ENCODE data around the gene LHX1. TPM values are rescaled to one million over a fixed set of nuclear protein-coding genes. Genes with fewer than 3 reads are reported as not detected.

The LHX1 gene
- total and polyA plus RNA-seq, 2 of the 8 experiments (the other 6 are each of a cell fraction or from before 2014, with no cell fraction given) = 0.26 to 0.93 TPM

DNA sequence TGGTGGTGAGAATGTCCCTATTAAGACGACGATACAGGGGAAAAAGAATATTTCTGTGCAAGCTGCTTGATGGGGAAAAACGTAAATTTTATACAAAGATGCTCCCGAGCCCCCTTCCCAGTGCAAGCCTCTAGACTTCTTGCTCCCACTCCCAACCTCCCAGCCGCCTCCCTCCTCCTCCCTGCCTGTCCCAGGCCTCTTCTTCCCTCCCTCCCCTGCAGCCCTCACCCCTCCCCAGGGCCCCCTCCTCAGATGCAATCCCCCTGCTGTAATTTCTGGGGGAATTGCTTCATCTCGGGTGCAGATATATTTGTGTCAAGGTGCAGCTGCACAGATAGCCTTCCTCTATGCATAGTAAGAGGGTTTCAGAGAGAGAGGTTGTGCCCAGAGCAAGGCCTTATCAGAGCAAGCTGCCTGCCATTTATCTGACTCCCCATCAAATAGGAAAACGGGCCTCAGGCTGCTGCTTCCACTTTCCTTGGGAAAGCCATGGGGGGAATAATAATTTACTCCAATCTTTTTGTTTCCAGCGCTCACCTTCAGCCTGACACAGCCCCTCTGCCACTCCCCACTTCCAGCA lies 47.4 kb upstream of the LHX1 start (continued):
- TF ChIP-seq, protein P1, sequence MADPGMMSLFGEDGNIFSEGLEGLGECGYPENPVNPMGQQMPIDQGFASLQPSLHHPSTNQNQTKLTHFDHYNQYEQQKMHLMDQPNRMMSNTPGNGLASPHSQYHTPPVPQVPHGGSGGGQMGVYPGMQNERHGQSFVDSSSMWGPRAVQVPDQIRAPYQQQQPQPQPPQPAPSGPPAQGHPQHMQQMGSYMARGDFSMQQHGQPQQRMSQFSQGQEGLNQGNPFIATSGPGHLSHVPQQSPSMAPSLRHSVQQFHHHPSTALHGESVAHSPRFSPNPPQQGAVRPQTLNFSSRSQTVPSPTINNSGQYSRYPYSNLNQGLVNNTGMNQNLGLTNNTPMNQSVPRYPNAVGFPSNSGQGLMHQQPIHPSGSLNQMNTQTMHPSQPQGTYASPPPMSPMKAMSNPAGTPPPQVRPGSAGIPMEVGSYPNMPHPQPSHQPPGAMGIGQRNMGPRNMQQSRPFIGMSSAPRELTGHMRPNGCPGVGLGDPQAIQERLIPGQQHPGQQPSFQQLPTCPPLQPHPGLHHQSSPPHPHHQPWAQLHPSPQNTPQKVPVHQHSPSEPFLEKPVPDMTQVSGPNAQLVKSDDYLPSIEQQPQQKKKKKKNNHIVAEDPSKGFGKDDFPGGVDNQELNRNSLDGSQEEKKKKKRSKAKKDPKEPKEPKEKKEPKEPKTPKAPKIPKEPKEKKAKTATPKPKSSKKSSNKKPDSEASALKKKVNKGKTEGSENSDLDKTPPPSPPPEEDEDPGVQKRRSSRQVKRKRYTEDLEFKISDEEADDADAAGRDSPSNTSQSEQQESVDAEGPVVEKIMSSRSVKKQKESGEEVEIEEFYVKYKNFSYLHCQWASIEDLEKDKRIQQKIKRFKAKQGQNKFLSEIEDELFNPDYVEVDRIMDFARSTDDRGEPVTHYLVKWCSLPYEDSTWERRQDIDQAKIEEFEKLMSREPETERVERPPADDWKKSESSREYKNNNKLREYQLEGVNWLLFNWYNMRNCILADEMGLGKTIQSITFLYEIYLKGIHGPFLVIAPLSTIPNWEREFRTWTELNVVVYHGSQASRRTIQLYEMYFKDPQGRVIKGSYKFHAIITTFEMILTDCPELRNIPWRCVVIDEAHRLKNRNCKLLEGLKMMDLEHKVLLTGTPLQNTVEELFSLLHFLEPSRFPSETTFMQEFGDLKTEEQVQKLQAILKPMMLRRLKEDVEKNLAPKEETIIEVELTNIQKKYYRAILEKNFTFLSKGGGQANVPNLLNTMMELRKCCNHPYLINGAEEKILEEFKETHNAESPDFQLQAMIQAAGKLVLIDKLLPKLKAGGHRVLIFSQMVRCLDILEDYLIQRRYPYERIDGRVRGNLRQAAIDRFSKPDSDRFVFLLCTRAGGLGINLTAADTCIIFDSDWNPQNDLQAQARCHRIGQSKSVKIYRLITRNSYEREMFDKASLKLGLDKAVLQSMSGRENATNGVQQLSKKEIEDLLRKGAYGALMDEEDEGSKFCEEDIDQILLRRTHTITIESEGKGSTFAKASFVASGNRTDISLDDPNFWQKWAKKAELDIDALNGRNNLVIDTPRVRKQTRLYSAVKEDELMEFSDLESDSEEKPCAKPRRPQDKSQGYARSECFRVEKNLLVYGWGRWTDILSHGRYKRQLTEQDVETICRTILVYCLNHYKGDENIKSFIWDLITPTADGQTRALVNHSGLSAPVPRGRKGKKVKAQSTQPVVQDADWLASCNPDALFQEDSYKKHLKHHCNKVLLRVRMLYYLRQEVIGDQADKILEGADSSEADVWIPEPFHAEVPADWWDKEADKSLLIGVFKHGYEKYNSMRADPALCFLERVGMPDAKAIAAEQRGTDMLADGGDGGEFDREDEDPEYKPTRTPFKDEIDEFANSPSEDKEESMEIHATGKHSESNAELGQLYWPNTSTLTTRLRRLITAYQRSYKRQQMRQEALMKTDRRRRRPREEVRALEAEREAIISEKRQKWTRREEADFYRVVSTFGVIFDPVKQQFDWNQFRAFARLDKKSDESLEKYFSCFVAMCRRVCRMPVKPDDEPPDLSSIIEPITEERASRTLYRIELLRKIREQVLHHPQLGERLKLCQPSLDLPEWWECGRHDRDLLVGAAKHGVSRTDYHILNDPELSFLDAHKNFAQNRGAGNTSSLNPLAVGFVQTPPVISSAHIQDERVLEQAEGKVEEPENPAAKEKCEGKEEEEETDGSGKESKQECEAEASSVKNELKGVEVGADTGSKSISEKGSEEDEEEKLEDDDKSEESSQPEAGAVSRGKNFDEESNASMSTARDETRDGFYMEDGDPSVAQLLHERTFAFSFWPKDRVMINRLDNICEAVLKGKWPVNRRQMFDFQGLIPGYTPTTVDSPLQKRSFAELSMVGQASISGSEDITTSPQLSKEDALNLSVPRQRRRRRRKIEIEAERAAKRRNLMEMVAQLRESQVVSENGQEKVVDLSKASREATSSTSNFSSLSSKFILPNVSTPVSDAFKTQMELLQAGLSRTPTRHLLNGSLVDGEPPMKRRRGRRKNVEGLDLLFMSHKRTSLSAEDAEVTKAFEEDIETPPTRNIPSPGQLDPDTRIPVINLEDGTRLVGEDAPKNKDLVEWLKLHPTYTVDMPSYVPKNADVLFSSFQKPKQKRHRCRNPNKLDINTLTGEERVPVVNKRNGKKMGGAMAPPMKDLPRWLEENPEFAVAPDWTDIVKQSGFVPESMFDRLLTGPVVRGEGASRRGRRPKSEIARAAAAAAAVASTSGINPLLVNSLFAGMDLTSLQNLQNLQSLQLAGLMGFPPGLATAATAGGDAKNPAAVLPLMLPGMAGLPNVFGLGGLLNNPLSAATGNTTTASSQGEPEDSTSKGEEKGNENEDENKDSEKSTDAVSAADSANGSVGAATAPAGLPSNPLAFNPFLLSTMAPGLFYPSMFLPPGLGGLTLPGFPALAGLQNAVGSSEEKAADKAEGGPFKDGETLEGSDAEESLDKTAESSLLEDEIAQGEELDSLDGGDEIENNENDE (IDR thresholded peaks at IDR 0.05; ENCODE audit: insufficient replicate concordance, low read length) = no peak
- TF ChIP-seq SIRT6 (IDR thresholded peaks at IDR 0.05; ENCODE audit: low read length) = no peak
- no peak for TF ChIP-seq TBP (IDR thresholded peaks at IDR 0.05; ENCODE audit: low read depth, low read length)
- no peak for TF ChIP-seq GTF2F1 (IDR thresholded peaks at IDR 0.05; ENCODE audit: borderline replicate concordance, low read depth, low read length)
- TF ChIP-seq, protein P2, sequence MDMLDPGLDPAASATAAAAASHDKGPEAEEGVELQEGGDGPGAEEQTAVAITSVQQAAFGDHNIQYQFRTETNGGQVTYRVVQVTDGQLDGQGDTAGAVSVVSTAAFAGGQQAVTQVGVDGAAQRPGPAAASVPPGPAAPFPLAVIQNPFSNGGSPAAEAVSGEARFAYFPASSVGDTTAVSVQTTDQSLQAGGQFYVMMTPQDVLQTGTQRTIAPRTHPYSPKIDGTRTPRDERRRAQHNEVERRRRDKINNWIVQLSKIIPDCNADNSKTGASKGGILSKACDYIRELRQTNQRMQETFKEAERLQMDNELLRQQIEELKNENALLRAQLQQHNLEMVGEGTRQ (IDR thresholded peaks at IDR 0.05; ENCODE audit: low read length) = no peak

Measured in H1 (cell line).